HL-60 (cell line): ENCODE data around the gene NBDY.

Source experiments
- DNase-seq, 2 experiments: peaks; one replicate each; pipeline ENCODE4 v3.0.0-alpha.2; 2010 to 2020; ENCODE audit warnings: low read depth in 1 of 2, low spot score in 1 of 2
- H3K27ac ChIP-seq: fragments of 250-450 bp; sonication (Bioruptor Pico); replicated peaks from 2 replicates; pipeline ENCODE4 v1.5.1; 2020; ENCODE audit warnings: mild to moderate bottlenecking, moderate library complexity
- H3K27me3 ChIP-seq: fragments of 250-450 bp; sonication (Bioruptor Pico); 2 replicates; pipeline ENCODE4 v1.5.1; 2021; ENCODE audit warnings: mild to moderate bottlenecking, moderate library complexity; ENCODE audit not compliant: insufficient read depth, poor library complexity, severe bottlenecking
- H3K4me3 ChIP-seq: replicated peaks from 2 replicates; pipeline ENCODE4 v1.5.1; 2011; ENCODE audit warnings: mild to moderate bottlenecking, control low read depth, low read length; ENCODE audit not compliant: insufficient read depth
- GABPA ChIP-seq: IDR thresholded peaks from 2 replicates; pipeline ENCODE4 v1.6.1; 2012; ENCODE audit warnings: low read depth
- POLR2AphosphoS5 ChIP-seq: IDR thresholded peaks from 2 replicates; pipeline ENCODE4 v1.6.1; 2012; ENCODE audit warnings: low read depth
- SPI1 ChIP-seq: IDR thresholded peaks from 2 replicates; pipeline ENCODE4 v1.6.1; 2012; ENCODE audit warnings: low read depth, mild to moderate bottlenecking, borderline replicate concordance
- TF ChIP-seq, protein P1 (sequence below): IDR thresholded peaks from one replicate; pipeline ENCODE4 v1.5.1; 2011; ENCODE audit warnings: low read length, control low read depth, inconsistent platforms; ENCODE audit not compliant: insufficient read depth
- TF ChIP-seq, protein P2 (sequence below): IDR thresholded peaks from 2 replicates; pipeline ENCODE4 v1.6.1; 2012; ENCODE audit warnings: low read depth; ENCODE audit not compliant: insufficient replicate concordance

Gene NBDY

DNA sequence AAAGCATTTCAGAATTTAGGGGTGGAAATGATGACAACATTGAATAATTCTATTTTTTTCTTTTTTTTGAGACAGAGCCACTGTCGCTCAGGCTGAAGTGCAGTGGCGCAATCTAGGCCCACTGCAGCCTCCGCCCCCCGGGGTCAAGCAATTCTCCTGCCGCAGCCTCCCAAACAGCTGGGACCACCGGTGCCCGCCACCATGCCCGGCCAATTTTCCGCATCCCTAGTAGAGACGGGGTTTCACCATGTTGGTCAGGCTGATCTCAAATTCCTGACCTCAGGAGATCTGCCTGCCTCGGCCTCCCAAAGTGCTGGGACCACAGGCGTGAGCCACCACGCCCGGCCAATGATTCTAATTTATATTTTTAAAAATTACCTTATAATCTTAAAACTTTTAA, 7.2 kb downstream of the NBDY start:
- no peak for TF ChIP-seq GABPA
- no peak for TF ChIP-seq POLR2AphosphoS5
- TF ChIP-seq, protein P1, sequence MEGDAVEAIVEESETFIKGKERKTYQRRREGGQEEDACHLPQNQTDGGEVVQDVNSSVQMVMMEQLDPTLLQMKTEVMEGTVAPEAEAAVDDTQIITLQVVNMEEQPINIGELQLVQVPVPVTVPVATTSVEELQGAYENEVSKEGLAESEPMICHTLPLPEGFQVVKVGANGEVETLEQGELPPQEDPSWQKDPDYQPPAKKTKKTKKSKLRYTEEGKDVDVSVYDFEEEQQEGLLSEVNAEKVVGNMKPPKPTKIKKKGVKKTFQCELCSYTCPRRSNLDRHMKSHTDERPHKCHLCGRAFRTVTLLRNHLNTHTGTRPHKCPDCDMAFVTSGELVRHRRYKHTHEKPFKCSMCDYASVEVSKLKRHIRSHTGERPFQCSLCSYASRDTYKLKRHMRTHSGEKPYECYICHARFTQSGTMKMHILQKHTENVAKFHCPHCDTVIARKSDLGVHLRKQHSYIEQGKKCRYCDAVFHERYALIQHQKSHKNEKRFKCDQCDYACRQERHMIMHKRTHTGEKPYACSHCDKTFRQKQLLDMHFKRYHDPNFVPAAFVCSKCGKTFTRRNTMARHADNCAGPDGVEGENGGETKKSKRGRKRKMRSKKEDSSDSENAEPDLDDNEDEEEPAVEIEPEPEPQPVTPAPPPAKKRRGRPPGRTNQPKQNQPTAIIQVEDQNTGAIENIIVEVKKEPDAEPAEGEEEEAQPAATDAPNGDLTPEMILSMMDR = no peak
- TF ChIP-seq, protein P2, sequence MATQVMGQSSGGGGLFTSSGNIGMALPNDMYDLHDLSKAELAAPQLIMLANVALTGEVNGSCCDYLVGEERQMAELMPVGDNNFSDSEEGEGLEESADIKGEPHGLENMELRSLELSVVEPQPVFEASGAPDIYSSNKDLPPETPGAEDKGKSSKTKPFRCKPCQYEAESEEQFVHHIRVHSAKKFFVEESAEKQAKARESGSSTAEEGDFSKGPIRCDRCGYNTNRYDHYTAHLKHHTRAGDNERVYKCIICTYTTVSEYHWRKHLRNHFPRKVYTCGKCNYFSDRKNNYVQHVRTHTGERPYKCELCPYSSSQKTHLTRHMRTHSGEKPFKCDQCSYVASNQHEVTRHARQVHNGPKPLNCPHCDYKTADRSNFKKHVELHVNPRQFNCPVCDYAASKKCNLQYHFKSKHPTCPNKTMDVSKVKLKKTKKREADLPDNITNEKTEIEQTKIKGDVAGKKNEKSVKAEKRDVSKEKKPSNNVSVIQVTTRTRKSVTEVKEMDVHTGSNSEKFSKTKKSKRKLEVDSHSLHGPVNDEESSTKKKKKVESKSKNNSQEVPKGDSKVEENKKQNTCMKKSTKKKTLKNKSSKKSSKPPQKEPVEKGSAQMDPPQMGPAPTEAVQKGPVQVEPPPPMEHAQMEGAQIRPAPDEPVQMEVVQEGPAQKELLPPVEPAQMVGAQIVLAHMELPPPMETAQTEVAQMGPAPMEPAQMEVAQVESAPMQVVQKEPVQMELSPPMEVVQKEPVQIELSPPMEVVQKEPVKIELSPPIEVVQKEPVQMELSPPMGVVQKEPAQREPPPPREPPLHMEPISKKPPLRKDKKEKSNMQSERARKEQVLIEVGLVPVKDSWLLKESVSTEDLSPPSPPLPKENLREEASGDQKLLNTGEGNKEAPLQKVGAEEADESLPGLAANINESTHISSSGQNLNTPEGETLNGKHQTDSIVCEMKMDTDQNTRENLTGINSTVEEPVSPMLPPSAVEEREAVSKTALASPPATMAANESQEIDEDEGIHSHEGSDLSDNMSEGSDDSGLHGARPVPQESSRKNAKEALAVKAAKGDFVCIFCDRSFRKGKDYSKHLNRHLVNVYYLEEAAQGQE = no peak
- TF ChIP-seq SPI1 = no peak
- no peak overlapping the region for H3K27ac ChIP-seq
- no peak overlapping the region for H3K4me3 ChIP-seq
- no peaks in the 10 kb centered on the region for H3K27me3 ChIP-seq
- no peak for DNase-seq

DNA sequence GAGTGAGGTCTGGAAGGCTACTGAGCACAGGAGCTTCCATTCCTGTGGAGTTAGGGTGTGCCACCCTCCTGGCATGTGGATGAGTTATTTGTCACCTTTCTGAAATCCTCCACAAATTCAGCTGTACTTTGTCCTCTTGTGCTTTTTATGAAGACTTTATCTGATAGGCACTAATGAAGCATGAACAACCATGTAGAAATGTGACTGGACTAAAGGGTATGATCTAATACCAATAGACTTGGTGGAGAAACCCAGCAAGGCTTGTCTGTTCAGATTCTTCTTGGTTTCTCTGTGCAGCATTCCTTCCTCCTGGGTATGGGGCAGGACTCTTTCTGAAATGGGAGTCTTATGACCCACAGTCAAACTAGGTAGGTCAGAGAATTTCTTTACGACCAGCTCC, 9.6 kb downstream of the NBDY start:
- TF ChIP-seq, protein P2 = no peak
- no peak for TF ChIP-seq GABPA
- TF ChIP-seq, protein P1 = no peak
- TF ChIP-seq SPI1 = no peak
- Histone ChIP-seq H3K27me3 (no peaks in the 10 kb centered on the region), H3K27ac (no peak overlapping the region), H3K4me3 (no peak overlapping the region)
- DNase-seq = no peak

DNA sequence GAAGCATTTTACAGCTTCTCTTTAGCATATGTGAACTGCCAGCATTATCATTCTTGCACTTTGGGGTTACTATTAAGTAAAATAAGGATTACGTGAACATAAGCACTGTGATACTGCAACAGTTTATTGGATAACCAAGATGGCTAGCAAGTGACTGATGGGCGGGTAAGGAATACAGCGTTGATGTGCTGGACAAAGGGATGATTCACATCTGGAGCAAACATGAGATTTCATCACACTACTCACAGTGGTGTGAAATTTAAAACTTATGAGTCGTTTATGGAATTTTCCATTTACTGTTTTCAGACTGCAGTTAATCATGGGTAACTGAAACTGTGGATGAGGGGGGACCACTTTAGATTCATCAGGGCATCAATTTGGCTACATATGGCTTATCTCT, 16.0 kb downstream of the NBDY start:
- no peak overlapping the region for H3K27ac ChIP-seq
- no peaks in the 10 kb centered on the region for H3K27me3 ChIP-seq
- no peak overlapping the region for H3K4me3 ChIP-seq
- TF ChIP-seq, protein P2 = no peak
- no peak for TF ChIP-seq POLR2AphosphoS5
- TF ChIP-seq SPI1 = no peak
- TF ChIP-seq, protein P1 = no peak
- TF ChIP-seq GABPA = no peak
- no peak for DNase-seq
